ENCODE measurements around the gene ERC2. TPM values are rescaled to one million over a fixed set of nuclear protein-coding genes. Genes with fewer than 3 reads are reported as not detected.

ERC2 gene
- total and polyA plus RNA-seq, 2 of the 8 experiments (the other 6 are each of a cell fraction or from before 2014, with no cell fraction given), result 16.4 to 22.8 TPM

DNA sequence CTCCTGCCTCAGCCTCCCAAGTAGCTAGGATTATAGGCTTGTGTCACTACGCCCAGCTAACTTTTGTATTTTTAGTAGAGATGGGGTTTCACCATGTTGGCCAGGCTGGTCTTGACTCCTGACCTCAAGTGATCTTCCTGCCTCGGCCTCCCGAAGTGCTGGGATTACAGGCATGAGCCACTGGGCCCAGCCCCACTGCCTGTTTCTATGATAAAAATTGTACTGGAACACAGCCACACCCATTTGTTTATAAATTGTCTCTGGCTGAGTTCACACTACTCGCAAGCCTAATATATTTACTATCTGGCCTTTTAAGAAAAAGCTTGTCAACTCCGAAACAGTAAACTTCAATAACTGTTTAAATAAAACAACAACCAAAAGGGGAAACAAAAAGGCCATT is 671.7 kb downstream of the ERC2 start:
- H4K5ac ChIP-seq (ENCODE audit: insufficient read length, low read depth, low read length), result no peak overlapping the region
- H3K27ac ChIP-seq (ENCODE audit: low read depth, low read length), result no peak overlapping the region

More for the DNA sequence above, 671.7 kb downstream of the ERC2 start:
- Histone ChIP-seq H3K4ac (replicated peaks; ENCODE audit: insufficient read length, low read depth, low read length) (no peak overlapping the region), H2BK5ac (ENCODE audit: low read depth, low read length) (no peak overlapping the region), H3K9ac (replicated peaks in 1 of 4; ENCODE audit: extremely low read depth in 1 of 4, low read depth in 3 of 4, low read length in 3 of 4) (no peak overlapping the region), H3K36me3 (ENCODE audit: control insufficient read depth in 2 of 4, insufficient read depth in 4 of 4, low read length in 3 of 4) (no peaks in the 10 kb centered on the region), H2BK12ac (ENCODE audit: low read depth, low read length) (no peak overlapping the region), H3K9me3 (ENCODE audit: insufficient read depth in 2 of 2, low read depth in 1 of 2, low read length in 1 of 2) (no peaks in the 10 kb centered on the region), H3K56ac (replicated peaks; ENCODE audit: insufficient read length, low read depth, low read length) (no peak overlapping the region), H2BK15ac (ENCODE audit: low read length) (no peak overlapping the region), H4K91ac (replicated peaks; ENCODE audit: insufficient read length, low read length) (no peak overlapping the region), H3K23ac (ENCODE audit: insufficient read length) (no peak overlapping the region), H2BK20ac (ENCODE audit: low read length) (no peak overlapping the region), H2BK120ac (replicated peaks; ENCODE audit: low read depth, low read length) (no peak overlapping the region), H2AK5ac (ENCODE audit: low read depth, low read length) (no peak overlapping the region), H2AFZ (ENCODE audit: low read length) (no peak overlapping the region), H3K4me1 (replicated peaks in 1 of 4; ENCODE audit: control insufficient read depth in 3 of 4, insufficient read depth in 4 of 4, low read length in 3 of 4) (no peaks in the 10 kb centered on the region), H3K27me3 (replicated peaks in 1 of 4; ENCODE audit: control insufficient read depth in 3 of 4, extremely low read depth in 1 of 4, insufficient read depth in 3 of 4, low read length in 3 of 4) (no peaks in the 10 kb centered on the region), H3K4me2 (ENCODE audit: insufficient read depth in 1 of 2, low read depth in 2 of 2, low read length in 2 of 2) (no peak overlapping the region), H3K14ac (ENCODE audit: insufficient read length) (no peak overlapping the region), H3K4me3 (ENCODE audit: extremely low read depth in 1 of 4, insufficient read depth in 2 of 4, low read depth in 3 of 4, low read length in 4 of 4) (no peak overlapping the region), H4K8ac (ENCODE audit: extremely low read depth, insufficient read depth, low read length) (no peak overlapping the region), H4K20me1 (replicated peaks in 1 of 2; ENCODE audit: control insufficient read depth in 1 of 2, insufficient read depth in 2 of 2, low read length in 2 of 2) (peaks cover 0 to 1% of the 10 kb centered on the region in 2 experiments), H3K79me2 (ENCODE audit: control insufficient read depth in 1 of 2, insufficient read depth in 2 of 2, low read length in 2 of 2) (no peaks in the 10 kb centered on the region), H3K18ac (ENCODE audit: extremely low read depth, low read length) (no peak overlapping the region), H3K23me2 (ENCODE audit: low read depth, low read length) (no peaks in the 10 kb centered on the region), H3K79me1 (ENCODE audit: low read depth, low read length) (no peaks in the 10 kb centered on the region)
- no peak for TF ChIP-seq TBP (IDR thresholded peaks at IDR 0.05; ENCODE audit: low read depth, low read length)
- TF ChIP-seq KDM1A (IDR thresholded peaks at IDR 0.05; ENCODE audit: borderline replicate concordance, low read length), result no peak
- TF ChIP-seq CHD2 (IDR thresholded peaks at IDR 0.05; ENCODE audit: low read length), result no peak
- no peak for TF ChIP-seq RFX5 (IDR thresholded peaks at IDR 0.05; ENCODE audit: borderline replicate concordance, low read depth, low read length)
- TF ChIP-seq CBX8 (IDR thresholded peaks at IDR 0.05; ENCODE audit: borderline replicate concordance, low read depth, low read length), result no peak
- no peak for TF ChIP-seq TAF1 (IDR thresholded peaks at IDR 0.05; ENCODE audit: low read depth, low read length)
- no peak for TF ChIP-seq KDM4A (IDR thresholded peaks at IDR 0.05; ENCODE audit: low read depth, low read length, severe bottlenecking)
- TF ChIP-seq TCF12 (IDR thresholded peaks at IDR 0.05; ENCODE audit: low read depth, low read length), result no peak
- TF ChIP-seq HDAC2 (IDR thresholded peaks at IDR 0.05; ENCODE audit: borderline replicate concordance in 1 of 2, low read depth in 2 of 2, low read length in 2 of 2), result no peak
- no peak for TF ChIP-seq ASH2L (IDR thresholded peaks at IDR 0.05; ENCODE audit: low read length)
- TF ChIP-seq POLR2A (IDR thresholded peaks at IDR 0.05; ENCODE audit: control extremely low read depth in 1 of 2, low read depth in 2 of 2, low read length in 2 of 2), result no peak
- TF ChIP-seq PHF8 (conservative IDR thresholded peaks at IDR 0.05; ENCODE audit: low read depth, low read length), result no peak
- TF ChIP-seq SAP30 (IDR thresholded peaks at IDR 0.05; ENCODE audit: insufficient read depth, insufficient replicate concordance, low read length), result no peak
- POLR2A ChIA-PET (ENCODE audit: partially characterized antibody), result no interaction called here
- DNase-seq (ENCODE audit: low read depth in 1 of 2, low spot score in 2 of 2), result no peak
- FAIRE-seq, result no peak
- CTCF ChIA-PET (ENCODE audit: partially characterized antibody), result interaction anchor here (1.3 kb wide), 1 partner anchor 9 kb away, joined by 3 read pairs; no protein-coding TSS in a partner anchor
- 94% methylated on average over 5 of the region's 5 CpGs; no CpG with 5 or more reads in 1 of the 2 experiments for WGBS, 2 experiments (ENCODE audit: extremely low coverage in 1 of 2, insufficient coverage in 1 of 2, insufficient read length in 1 of 2, insufficient replicate concordance in 2 of 2, low coverage in 1 of 2, low lambda C conversion rate in 2 of 2, missing lambda C conversion rate in 1 of 2)

All from H1 (cell line).